ENCODE data around the gene SMCP.

The SMCP gene, protein sequence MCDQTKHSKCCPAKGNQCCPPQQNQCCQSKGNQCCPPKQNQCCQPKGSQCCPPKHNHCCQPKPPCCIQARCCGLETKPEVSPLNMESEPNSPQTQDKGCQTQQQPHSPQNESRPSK

GRCh38 chr1:152878042-152878441 is at the start of gene SMCP:
TSS of gene SMCP (plus strand) at chr1:152878322. CDS start at chr1:152884423, 6,101 bp downstream.
- Mint-ChIP-seq H3K9me3 (no peaks in the 10 kb centered on the region), H3K27ac (no peak within 1 kb of the TSS), H3K4me3 (no peak within 1 kb of the TSS), H3K4me1 (peaks cover 7% of the 10 kb centered on the region), H3K36me3 (no peaks in the 10 kb centered on the region)
- DNase-seq (ENCODE audit: low spot score in 2 of 2) (no peak), ATAC-seq (no peak)

DNA sequence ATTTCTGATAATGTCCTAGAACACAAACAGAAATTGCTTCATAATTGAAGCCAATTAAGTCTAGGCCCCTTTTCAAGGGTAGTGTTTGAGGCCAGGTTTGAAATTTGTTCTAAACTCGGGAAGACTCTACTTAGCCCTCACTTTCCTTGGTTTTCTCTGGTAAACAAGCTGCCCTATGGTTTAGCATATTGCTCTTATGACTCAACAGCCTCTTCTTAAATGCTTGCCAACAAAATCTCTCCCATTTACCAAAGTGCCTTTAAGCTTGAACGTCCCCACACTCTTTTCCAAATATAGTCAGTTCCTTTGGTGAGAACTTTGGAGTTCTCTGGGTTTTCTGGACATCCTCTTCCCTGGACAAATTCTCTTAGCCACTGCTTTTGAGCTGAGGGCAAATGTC is 41.3 kb upstream of the SMCP start:
- Mint-ChIP-seq H3K36me3 (no peaks in the 10 kb centered on the region), H3K27ac (no peak overlapping the region), H3K9me3 (no peaks in the 10 kb centered on the region), H3K4me1 (no peaks in the 10 kb centered on the region), H3K4me3 (no peak overlapping the region)
- ATAC-seq (no peak), DNase-seq (ENCODE audit: low spot score in 2 of 2) (no peak)

DNA sequence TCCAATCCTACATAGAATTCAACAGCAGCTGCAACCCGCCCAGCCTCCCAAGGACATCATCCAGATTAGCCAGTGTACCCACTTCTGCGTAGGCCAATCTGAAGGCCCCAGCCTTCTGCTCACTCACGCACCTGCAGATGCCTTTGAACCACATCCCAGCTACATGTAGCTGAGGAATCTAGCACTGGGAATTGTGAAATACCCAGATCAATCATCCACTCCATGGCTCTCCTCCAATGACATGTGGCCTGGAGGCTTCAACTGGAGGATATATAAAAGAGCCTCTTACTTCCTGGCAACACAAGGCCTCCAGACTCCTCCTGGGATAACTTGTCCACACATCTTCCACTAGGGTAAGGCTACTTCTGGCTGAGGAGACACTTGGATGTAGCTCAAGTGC is 35.6 kb upstream of the SMCP start, which contains the start of gene LCE6A:
LCE6A (plus strand) TSS at position 301 of the 400 bp plus-strand sequence. CDS start 665 bp downstream, outside the sequence.
- ATAC-seq = no peak
- H3K36me3 Mint-ChIP-seq = no peaks in the 10 kb centered on the region
- H3K4me1 Mint-ChIP-seq = no peaks in the 10 kb centered on the region
- no peak for DNase-seq (ENCODE audit: low spot score in 2 of 2)
- H3K9me3 Mint-ChIP-seq = no peaks in the 10 kb centered on the region
- no peak within 1 kb of the TSS for H3K4me3 Mint-ChIP-seq
- no peak within 1 kb of the TSS for H3K27ac Mint-ChIP-seq

GRCh38 chr1:152855661-152856060 is 22.5 kb upstream of the SMCP start:
- Mint-ChIP-seq H3K4me1 (no peaks in the 10 kb centered on the region), H3K36me3 (no peaks in the 10 kb centered on the region), H3K4me3 (no peak overlapping the region), H3K9me3 (no peaks in the 10 kb centered on the region), H3K27ac (no peak overlapping the region)
- ATAC-seq (no peak), DNase-seq (ENCODE audit: low spot score in 2 of 2) (no peak)

- ATAC-seq = no peak
- Mint-ChIP-seq H3K4me1 (no peaks in the 10 kb centered on the region), H3K9me3 (no peaks in the 10 kb centered on the region), H3K4me3 (no peak overlapping the region), H3K36me3 (no peaks in the 10 kb centered on the region), H3K27ac (no peak overlapping the region)
- DNase-seq (ENCODE audit: low spot score in 2 of 2) = no peak
These were observed 20.1 kb upstream of the SMCP start for GRCh38 chr1:152858062-152858461.

DNA sequence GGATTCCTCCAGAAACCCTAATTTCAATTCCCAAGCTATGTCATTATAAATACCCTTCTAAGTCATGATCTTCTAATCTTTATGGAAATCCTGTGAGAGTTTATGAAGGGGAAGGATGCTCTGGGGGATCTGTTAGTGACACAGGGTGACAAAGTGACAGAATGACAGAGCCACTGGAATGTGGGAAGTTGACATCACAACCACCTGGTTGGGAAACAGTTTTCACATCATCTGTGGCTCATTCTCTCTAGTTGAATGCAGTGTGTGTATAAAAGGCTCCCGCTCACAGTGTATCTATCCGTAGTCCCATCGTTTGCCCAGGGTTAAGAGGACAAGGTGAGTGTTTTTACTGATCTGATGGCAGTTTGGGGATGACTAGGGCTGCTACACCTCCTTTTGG is 18.4 kb upstream of the SMCP start, which contains the start of gene LCE7A:
LCE7A (plus strand) TSS at position 301 of the 400 bp plus-strand sequence. CDS start 702 bp downstream, outside the sequence.
- DNase-seq (ENCODE audit: low spot score in 2 of 2) (no peak), ATAC-seq (no peak)
- Mint-ChIP-seq H3K4me3 (no peak within 1 kb of the TSS), H3K9me3 (no peaks in the 10 kb centered on the region), H3K36me3 (no peaks in the 10 kb centered on the region), H3K4me1 (no peaks in the 10 kb centered on the region), H3K27ac (no peak within 1 kb of the TSS)

- DNase-seq (ENCODE audit: low spot score in 2 of 2) (no peak), ATAC-seq (no peak)
- Mint-ChIP-seq H3K9me3 (no peaks in the 10 kb centered on the region), H3K27ac (no peak overlapping the region), H3K4me1 (no peaks in the 10 kb centered on the region), H3K36me3 (no peaks in the 10 kb centered on the region), H3K4me3 (no peak overlapping the region)
These were observed 18.0 kb upstream of the SMCP start for GRCh38 chr1:152860129-152860528.

GRCh38 chr1:152861374-152861773 is 16.7 kb upstream of the SMCP start:
- H3K36me3 Mint-ChIP-seq = no peaks in the 10 kb centered on the region
- H3K27ac Mint-ChIP-seq = no peak overlapping the region
- H3K9me3 Mint-ChIP-seq = no peaks in the 10 kb centered on the region
- DNase-seq (ENCODE audit: low spot score in 2 of 2) = no peak
- H3K4me3 Mint-ChIP-seq = no peak overlapping the region
- no peak for ATAC-seq
- H3K4me1 Mint-ChIP-seq = no peaks in the 10 kb centered on the region

GRCh38 chr1:152864443-152864842 is 13.7 kb upstream of the SMCP start:
- Mint-ChIP-seq H3K36me3 (no peaks in the 10 kb centered on the region), H3K27ac (no peak overlapping the region), H3K4me3 (no peak overlapping the region), H3K9me3 (no peaks in the 10 kb centered on the region), H3K4me1 (no peaks in the 10 kb centered on the region)
- DNase-seq (ENCODE audit: low spot score in 2 of 2) (no peak), ATAC-seq (no peak)

DNA sequence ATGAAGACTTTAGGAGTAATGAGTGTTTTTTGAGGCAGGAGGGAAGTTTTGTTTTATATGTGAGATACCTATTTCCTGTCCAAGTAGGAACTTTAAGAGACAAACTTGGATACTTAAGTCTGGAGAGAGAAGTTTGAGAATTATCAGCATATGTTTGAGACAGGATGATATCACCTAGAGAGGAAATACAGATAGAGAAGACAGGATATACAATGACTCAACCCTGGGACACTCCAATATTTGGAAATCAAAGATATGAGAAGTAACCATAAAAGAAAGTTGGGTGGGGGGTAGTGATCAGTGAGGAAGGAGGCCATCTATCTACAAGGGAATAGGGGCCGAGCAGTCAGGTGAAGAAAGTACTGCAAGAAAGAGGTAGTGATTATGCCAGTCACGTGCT is 11.8 kb upstream of the SMCP start:
- Mint-ChIP-seq H3K4me1 (no peaks in the 10 kb centered on the region), H3K9me3 (no peaks in the 10 kb centered on the region), H3K27ac (no peak overlapping the region), H3K4me3 (no peak overlapping the region), H3K36me3 (no peaks in the 10 kb centered on the region)
- DNase-seq (ENCODE audit: low spot score in 2 of 2) (no peak), ATAC-seq (no peak)

- H3K27ac Mint-ChIP-seq = no peak overlapping the region
- H3K4me1 Mint-ChIP-seq = no peaks in the 10 kb centered on the region
- H3K36me3 Mint-ChIP-seq = no peaks in the 10 kb centered on the region
- ATAC-seq (peak; percentile 58), DNase-seq (ENCODE audit: low spot score in 2 of 2) (peak; percentile 45 to 76)
- no peak overlapping the region for H3K4me3 Mint-ChIP-seq
- no peaks in the 10 kb centered on the region for H3K9me3 Mint-ChIP-seq
These were observed 8.2 kb upstream of the SMCP start for GRCh38 chr1:152869808-152870419.

DNA sequence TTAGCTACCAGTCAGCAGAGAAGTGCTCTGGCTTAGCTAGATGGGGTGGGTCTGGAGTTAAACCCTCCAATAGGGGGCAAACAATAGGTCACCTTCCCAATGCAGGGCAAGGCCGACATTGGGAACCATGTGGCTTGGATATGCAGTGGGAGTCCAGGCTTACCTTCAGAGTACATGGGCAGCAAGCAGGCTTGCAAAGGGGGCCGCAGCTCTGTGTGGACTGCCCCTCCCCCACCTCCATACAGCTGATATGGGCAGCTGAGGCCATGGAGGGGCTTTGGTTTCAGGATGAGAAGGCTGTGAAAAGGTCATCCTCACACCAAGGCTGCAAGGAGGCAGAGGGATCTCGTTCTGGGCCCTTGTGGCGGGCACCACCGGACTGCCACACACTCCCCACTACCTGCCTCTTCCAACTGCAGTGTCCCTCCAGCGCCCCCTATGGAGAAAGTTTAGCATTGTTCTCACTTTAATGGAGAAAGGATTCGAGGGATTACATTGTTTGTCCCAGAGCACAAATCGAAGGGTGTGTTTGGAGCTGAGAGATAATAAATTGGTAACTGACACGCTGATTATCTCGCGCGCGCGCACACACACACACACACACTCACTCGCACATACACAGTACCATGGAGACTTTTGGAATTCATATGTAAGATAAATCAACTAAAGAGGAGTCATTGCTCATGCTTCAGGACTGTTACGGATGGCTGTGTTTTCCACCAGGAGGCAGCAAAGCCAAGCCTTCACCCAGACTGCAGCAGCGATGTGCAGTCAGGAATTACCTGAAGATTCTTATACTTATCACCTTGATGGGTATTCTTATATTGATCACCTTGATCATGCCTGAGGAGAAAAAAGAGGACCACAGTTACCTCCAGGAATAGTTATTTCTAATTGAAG is 7.0 kb upstream of the SMCP start:
- no peaks in the 10 kb centered on the region for H3K4me1 Mint-ChIP-seq
- ATAC-seq (no peak), DNase-seq (ENCODE audit: low spot score in 2 of 2) (no peak)
- H3K9me3 Mint-ChIP-seq = no peaks in the 10 kb centered on the region
- no peaks in the 10 kb centered on the region for H3K36me3 Mint-ChIP-seq
- H3K4me3 Mint-ChIP-seq = no peak overlapping the region
- H3K27ac Mint-ChIP-seq = no peak overlapping the region

DNA sequence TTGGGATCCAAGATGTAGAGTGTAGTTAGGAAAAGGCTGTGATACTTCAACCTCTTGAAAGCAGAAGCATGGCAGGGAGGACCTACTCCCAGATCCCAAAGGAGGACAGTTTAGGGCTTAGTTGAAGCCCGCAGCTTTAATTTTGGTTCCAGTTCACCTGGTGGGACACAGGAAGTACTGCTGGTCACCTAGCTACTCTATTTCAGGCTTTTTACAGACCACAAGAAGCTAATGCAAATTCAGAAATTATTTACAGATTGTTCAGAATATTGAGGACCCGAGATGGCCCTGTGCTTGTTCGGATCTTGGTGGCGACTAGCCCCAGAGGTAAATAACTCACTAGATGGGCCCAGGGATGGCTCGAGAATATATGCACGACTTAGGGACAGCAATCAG is 6.4 kb upstream of the SMCP start:
- H3K36me3 Mint-ChIP-seq = no peaks in the 10 kb centered on the region
- no peak overlapping the region for H3K4me3 Mint-ChIP-seq
- no peak overlapping the region for H3K27ac Mint-ChIP-seq
- H3K9me3 Mint-ChIP-seq = no peaks in the 10 kb centered on the region
- ATAC-seq (no peak), DNase-seq (ENCODE audit: low spot score in 2 of 2) (no peak)
- H3K4me1 Mint-ChIP-seq = no peaks in the 10 kb centered on the region

DNA sequence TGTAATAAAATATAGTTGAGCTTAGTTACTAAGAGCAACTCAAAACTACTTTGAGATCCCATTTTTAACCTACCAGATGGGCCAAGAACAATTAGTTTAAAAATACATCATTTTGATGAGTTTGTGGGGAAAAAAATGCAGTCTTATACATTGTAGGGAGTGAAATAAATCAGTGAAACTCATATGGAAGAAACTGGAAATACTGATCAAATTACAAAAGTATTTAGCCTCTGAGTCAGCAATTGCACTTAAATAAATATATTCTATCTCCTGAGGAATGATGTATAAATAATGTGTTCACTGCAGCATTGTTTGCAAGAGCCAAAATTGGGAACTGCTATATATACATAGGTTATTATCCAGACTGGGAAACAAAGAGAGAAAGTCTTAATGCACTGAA is 4.6 kb upstream of the SMCP start:
- ATAC-seq = no peak
- Mint-ChIP-seq H3K4me1 (no peaks in the 10 kb centered on the region), H3K27ac (no peak overlapping the region), H3K36me3 (no peaks in the 10 kb centered on the region), H3K4me3 (no peak overlapping the region), H3K9me3 (no peaks in the 10 kb centered on the region)
- no peak for DNase-seq (ENCODE audit: low spot score in 2 of 2)

DNA sequence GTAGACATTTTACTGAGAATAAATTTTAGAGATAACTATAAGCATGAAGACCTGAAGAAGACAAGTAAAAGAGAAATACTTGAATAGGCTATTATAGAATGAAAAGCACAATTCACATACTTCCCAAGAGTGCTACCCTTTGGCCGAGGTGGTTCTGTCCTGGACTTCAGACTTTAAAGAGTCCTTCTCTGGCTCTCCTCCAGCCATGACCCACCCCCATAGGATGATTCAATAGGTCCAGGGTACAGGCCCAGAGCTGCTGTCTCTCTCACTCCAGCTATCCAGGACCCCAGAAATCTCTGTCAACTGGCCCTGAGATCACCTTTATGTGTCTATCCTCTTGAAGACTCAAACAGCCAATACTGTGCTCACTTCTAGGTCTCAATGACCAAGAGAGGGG is 1.3 kb upstream of the SMCP start:
- Mint-ChIP-seq H3K4me3 (no peak overlapping the region), H3K27ac (no peak overlapping the region), H3K9me3 (no peaks in the 10 kb centered on the region), H3K36me3 (no peaks in the 10 kb centered on the region), H3K4me1 (peaks cover 7% of the 10 kb centered on the region)
- ATAC-seq (no peak), DNase-seq (ENCODE audit: low spot score in 2 of 2) (no peak)
